ENCODE results near the gene TSR3.

Gene TSR3

DNA sequence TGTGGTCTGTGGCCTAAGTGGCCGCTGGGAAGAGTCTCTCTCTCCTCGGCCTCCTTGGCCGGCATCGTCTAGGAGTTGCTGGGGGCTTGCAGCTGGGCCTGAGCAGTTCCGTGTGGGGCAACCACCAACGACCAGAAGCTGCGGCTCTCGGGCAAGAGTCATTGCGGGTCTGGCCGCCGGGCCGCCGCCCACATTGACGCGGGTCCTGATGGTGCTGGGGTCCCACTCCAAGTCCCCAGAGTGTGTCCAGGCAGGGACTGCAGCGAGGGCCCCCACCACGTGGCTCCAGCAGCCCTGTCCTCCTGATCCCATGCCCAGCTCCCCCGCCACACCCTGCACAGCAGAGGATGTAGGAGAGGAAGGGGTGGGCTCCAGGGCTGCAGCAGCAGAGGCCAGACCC is 31.9 kb upstream of the TSR3 start:
- peaks cover 6% of the 10 kb centered on the region; the same call in 1 of the 2 replicates for H3K4me1 ChIP-seq (ENCODE audit: insufficient read depth, low read length)
- no peaks in the 10 kb centered on the region for H3K36me3 ChIP-seq (ENCODE audit: insufficient read depth, low read length)
- no peaks in the 10 kb centered on the region for H3K9me3 ChIP-seq (ENCODE audit: control insufficient read depth, insufficient read depth, low read length)
- no peak overlapping the region for H3K9ac ChIP-seq (ENCODE audit: low read depth, low read length)

DNA sequence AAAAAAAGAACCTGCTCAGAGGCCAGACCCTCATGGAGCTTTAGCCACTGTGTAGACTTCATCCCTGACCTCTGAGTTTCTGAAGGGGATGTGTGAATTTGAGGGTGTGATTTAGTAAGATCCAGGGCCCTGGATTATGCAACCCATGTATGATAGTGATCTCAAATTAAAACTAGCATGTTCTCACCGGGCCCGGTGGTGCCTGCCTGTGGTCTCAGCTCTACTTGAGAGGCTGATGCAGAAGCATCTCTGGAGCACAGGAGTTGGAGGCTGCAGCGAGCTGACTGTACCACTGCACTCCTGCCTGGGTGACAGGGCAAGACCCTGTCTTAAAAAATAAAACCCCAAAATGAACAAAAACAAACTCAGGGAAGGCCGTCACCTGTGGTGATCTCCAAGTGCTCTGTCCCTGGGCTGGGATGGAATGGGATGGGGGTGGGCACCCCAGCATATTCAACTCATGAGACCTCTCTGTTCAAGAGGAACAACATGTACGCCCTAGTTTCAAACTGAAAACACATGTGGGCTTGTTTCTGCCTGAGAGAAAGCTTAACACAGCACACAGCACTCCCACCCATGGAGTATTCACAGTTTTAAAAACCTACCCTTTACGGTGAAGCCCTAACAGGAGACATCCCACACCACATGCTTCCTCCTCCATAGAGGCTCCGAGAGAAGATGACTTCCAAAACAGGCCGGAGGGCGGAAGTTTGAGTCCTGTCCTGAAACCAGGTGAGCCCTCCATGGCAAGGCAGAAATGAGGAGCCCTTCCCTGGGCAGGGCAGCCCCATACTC is 30.1 kb upstream of the TSR3 start:
- Histone ChIP-seq H3K36me3 (ENCODE audit: insufficient read depth, low read length) (no peaks in the 10 kb centered on the region), H3K9me3 (ENCODE audit: control insufficient read depth, insufficient read depth, low read length) (no peaks in the 10 kb centered on the region), H3K9ac (ENCODE audit: low read depth, low read length) (no peak overlapping the region), H3K4me1 (ENCODE audit: insufficient read depth, low read length) (peaks cover 6% of the 10 kb centered on the region; the same call in 1 of the 2 replicates)

DNA sequence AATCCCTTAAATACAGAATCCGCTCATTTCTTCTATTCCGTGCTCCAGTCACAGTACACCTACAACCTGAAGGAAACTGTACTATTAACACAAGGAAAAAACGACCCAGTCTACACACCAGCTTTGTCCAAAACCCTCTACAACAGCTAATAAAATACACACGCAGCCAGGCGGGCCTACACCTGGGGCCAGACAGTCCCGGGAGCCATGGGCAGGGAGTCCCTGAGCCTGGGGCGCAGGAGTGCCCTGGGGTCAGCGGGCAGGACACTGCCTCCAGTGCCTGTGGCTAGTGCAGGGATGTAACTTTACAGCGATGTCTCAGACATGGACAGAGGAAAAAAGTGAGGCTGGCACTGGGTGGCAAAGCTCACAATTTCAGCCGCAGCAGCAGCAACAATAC is 28.5 kb upstream of the TSR3 start:
- Histone ChIP-seq H3K36me3 (ENCODE audit: insufficient read depth, low read length) (no peaks in the 10 kb centered on the region), H3K9ac (ENCODE audit: low read depth, low read length) (peak overlapping the region; percentile 55), H3K9me3 (ENCODE audit: control insufficient read depth, insufficient read depth, low read length) (no peaks in the 10 kb centered on the region), H3K4me1 (ENCODE audit: insufficient read depth, low read length) (peaks cover 6% of the 10 kb centered on the region; the same call in 1 of the 2 replicates)

DNA sequence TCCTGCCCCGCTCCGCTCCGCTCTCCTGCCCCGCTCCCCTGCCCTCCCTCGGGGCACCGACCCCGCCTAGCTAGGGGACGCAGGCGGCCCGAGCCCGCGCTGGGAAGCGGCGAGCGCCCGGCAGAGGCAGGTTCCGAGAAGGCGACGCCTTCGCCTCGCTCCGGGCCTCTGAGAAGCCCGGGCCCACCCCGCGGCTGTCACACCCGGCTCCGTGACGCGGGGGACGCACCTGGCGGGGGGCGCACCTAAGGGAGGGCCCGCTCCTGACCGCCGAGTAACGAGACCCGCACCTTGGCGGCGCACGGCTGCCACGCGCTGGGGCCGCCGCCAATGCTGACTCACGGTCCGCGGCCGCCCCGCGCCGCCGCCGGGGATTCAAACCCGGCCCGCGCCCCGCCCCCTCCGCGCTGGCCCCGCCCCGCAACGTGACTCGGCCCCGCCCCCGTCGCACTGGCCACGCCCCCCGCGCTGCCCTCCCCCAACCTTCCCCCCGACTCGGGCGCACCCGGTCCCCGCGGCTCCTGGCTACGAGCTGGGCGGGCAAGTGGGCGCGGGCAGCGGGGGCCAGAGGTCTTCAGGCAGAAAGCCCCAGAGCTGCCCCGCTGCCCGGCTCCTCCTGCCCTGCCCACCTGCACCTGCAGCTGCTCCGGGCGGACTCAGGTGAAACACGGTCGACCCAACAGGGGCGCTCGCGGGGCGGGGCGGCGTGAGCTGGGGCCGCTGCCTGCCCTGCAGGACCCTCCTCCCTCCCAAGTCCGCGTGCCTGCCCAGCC is 27.8 kb upstream of the TSR3 start:
- H3K4me1 ChIP-seq (ENCODE audit: insufficient read depth, low read length): peaks cover 6% of the 10 kb centered on the region; the same call in 1 of the 2 replicates
- H3K36me3 ChIP-seq (ENCODE audit: insufficient read depth, low read length): no peaks in the 10 kb centered on the region
- H3K9ac ChIP-seq (ENCODE audit: low read depth, low read length): peak overlapping the region; percentile 55
- no peaks in the 10 kb centered on the region for H3K9me3 ChIP-seq (ENCODE audit: control insufficient read depth, insufficient read depth, low read length)

DNA sequence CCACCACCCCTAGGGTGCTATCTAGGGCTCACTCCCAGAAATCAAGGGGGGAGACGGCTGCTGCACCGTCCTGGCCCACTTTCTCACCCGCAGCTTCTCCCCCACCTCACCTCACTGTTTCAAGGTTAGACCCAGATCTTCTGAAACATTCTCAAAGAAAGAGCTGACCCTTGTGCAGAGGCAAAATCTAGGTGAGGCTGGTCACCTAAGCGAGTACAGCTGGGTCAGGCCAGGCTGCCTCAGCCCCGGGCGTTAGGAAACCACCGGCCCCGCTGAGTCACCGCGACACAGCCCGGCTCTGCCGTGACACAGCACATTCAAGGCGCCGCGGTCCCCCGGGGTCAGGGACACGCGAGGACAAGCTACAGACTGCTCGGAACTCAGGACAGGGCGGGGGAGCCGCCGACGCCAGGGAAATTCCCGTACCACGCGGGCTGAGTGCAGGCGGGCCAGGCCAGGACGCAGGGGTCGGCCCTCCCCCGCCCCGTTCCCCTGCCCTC is 27.2 kb upstream of the TSR3 start:
- Histone ChIP-seq H3K9ac (ENCODE audit: low read depth, low read length) (peak overlapping the region; percentile 55), H3K36me3 (ENCODE audit: insufficient read depth, low read length) (no peaks in the 10 kb centered on the region), H3K4me1 (ENCODE audit: insufficient read depth, low read length) (peaks cover 6% of the 10 kb centered on the region; the same call in 1 of the 2 replicates), H3K9me3 (ENCODE audit: control insufficient read depth, insufficient read depth, low read length) (no peaks in the 10 kb centered on the region)

DNA sequence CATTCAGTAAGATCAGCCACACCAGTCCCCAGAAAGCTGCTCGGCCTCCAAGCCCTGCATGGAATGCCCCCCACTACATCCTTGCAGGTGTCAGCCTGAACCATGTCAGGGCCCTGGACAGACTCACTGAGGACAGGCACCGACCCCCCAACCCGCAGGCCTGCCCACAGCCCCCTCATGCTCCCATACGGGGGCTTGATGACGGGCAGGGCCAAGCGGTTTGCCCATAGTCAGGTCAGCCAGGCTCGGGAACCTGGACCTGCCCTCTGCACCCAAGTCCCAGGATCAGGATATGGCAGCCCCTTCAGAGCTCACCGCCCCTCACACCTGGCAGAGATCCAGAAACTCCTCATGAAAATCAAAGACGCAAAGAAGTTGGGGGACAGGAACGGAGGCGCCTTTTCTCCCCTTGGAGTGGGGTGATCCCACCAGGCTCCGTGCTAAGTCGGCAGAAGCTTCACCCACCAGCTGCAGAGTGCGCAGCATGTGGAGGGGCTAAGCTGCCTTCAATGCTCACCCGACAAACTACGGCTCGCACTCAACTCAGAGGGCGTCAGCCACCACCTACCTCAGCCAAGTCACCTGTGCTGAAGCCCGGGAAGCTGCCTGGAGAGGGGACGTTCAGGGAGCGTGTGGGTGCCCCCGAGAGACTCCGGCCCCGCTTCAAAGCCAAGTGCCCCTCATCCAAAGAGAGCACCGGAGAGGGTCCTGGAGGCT is 26.6 kb upstream of the TSR3 start:
- no peaks in the 10 kb centered on the region for H3K9me3 ChIP-seq (ENCODE audit: control insufficient read depth, insufficient read depth, low read length)
- H3K9ac ChIP-seq (ENCODE audit: low read depth, low read length): peak overlapping the region; percentile 55
- peaks cover 6% of the 10 kb centered on the region; the same call in 1 of the 2 replicates for H3K4me1 ChIP-seq (ENCODE audit: insufficient read depth, low read length)
- H3K36me3 ChIP-seq (ENCODE audit: insufficient read depth, low read length): no peaks in the 10 kb centered on the region

DNA sequence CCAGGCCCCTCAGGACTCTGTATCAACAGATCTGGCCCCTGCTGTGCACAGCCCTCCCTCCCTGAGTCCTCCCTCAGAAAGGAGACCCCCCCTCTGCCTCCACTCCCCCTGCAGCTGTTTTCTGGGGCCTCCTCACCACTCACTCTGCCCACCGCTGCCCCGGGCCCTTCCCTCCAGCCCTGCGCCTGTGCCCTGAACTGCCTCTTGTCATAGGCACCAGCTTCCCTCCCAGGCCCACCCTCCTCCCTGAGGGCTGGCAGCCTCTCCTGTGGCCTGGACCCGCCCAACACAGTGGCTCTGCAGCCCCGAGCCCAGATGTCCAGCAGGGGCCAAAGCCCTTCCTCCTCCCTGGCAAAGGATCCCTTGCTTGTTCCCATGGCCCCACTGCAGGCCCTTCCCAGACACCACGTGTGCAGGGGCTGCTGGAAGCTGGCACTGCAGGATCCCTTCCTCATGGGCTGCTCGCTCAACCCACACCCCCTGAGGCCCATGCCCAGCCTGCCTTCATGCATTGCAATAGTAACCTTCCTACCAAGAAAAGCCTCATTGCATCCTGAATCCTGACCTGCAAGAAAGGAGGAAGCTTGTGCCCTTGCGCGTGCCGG is 25.8 kb upstream of the TSR3 start:
- Histone ChIP-seq H3K9ac (ENCODE audit: low read depth, low read length) (no peak overlapping the region), H3K4me1 (ENCODE audit: insufficient read depth, low read length) (peaks cover 6% of the 10 kb centered on the region; the same call in 1 of the 2 replicates), H3K36me3 (ENCODE audit: insufficient read depth, low read length) (no peaks in the 10 kb centered on the region), H3K9me3 (ENCODE audit: control insufficient read depth, insufficient read depth, low read length) (no peaks in the 10 kb centered on the region)

DNA sequence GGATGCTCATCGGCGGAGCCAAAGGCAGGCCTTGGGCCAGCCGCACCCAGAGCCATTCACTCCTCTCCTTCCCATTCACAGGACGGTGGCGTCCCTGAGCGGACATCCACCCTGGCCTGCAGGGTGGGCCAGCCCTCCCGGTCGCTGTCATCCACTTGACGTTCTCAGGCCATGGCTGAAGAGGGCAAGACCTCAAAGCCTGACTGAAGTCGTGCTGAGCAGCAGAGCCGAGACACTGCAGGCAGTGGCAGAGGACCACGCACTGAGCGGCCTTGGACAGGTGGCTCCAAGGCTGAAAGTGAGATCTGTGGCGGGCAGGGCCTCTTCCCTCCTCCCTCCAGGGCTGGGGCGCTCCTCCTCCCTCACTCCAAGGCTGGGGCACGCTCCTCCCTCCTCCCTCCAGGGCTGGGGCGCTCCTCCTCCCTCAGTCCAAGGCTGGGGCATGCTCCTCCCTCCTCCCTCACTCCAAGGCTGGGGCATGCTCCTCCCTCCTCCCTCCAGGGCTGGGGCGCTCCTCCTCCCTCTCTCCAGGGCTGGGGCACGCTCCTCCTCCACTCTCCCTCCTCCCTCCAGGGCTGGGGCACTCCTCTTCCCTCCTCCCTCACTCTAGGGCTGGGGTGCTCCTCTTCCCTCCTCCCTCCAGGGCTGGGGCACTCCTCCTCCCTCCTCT is 24.2 kb upstream of the TSR3 start:
- Histone ChIP-seq H3K9ac (ENCODE audit: low read depth, low read length) (no peak overlapping the region), H3K36me3 (ENCODE audit: insufficient read depth, low read length) (no peaks in the 10 kb centered on the region), H3K9me3 (ENCODE audit: control insufficient read depth, insufficient read depth, low read length) (no peaks in the 10 kb centered on the region), H3K4me1 (ENCODE audit: insufficient read depth, low read length) (peaks cover 6% of the 10 kb centered on the region; the same call in 1 of the 2 replicates)

DNA sequence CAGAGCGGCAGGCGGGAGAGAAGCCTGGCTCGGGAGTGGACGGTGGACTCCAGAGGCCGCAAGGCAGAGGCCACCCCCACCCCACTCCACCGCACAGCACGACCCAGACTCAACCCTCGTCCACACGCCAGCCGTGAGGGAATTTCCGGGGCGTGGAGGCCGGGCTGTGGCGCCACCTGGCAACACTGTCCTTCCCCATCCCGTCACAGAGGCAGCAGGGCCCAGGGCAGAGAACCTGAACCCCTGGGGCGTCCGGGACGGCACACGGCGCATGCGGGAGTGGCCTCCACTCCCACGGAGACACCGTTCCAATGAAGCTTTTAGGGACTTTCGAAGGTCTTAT is 23.6 kb upstream of the TSR3 start:
- Histone ChIP-seq H3K9ac (ENCODE audit: low read depth, low read length) (no peak overlapping the region), H3K4me1 (ENCODE audit: insufficient read depth, low read length) (peaks cover 3% of the 10 kb centered on the region; the same call in 1 of the 2 replicates), H3K9me3 (ENCODE audit: control insufficient read depth, insufficient read depth, low read length) (no peaks in the 10 kb centered on the region), H3K36me3 (ENCODE audit: insufficient read depth, low read length) (no peaks in the 10 kb centered on the region)

DNA sequence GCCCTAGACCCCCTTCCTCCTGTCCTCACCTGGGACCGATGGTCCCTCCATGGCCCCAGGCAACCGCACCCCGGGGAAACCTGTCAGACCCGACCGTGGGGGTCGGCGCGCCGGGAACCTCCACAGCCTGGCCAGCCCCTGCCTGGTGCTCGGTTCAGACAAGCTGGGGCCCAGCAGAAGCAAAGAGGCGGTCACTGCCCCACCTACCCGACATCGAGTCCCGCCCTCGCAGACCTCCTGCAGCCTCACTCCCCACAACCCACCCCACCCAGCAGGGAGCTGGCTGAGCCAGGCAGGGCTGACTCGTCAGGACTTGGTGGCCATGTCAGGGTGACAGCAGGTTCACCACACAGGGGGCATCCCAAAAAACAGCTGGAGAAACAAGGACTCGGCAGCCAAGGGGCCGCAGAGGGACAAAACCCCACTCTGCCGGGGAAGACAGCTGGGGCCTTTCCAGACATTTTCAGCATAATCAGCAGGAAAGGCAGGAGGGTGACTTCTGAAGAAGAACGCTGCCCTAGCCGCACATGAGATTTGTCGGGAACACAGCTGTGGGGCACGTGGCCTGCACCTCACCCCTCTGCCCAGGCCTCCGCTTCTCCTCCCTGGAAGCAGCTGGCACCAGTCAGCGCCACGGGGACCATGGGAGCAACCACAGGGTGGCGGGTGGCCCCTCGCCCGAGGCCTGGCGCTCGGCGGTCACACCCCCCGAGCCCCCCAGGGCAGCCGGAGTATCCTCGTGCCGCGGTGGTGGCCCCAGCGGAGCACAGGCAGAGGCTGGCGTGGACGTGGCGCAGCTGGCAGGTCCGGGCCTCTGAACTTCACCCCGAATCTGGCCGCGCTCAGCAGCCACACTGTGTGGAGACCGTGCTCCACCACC is 23.0 kb upstream of the TSR3 start:
- Histone ChIP-seq H3K36me3 (ENCODE audit: insufficient read depth, low read length) (no peaks in the 10 kb centered on the region), H3K4me1 (ENCODE audit: insufficient read depth, low read length) (no peaks in the 10 kb centered on the region; the same call in 1 of the 2 replicates), H3K9ac (ENCODE audit: low read depth, low read length) (no peak overlapping the region), H3K9me3 (ENCODE audit: control insufficient read depth, insufficient read depth, low read length) (no peaks in the 10 kb centered on the region)

DNA sequence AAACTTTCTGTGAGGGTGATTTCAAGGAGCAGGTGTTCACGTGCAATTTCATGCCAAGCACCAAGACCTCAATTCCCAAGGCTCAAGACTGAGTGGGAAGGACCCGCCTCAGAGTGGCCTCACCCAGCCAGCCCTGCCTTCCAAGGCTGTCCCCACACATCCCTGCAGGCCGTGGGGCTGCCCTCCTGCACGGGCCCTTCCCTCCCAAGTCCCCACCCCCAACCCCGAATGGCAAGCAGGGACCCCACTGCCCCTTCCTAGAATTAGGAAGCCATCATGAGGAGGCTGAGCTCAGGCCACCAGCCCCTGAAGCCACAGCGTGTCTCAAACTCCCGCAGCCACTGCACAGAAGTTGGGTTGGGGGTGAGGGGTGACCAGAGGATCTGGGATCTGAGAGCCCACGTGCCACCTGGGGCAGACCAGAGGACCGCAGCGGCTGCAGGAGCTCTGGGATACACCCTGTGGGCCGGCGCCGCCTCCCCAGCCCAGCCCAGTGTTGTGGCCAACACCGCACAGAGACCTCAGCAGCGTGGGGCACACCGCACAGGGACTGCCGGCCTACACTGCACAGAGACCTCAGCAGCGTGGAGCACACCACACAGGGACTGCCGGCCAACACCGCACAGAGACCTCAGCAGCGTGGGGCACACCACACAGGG is 20.7 kb upstream of the TSR3 start:
- H3K4me1 ChIP-seq (ENCODE audit: insufficient read depth, low read length): no peaks in the 10 kb centered on the region
- H3K9me3 ChIP-seq (ENCODE audit: control insufficient read depth, insufficient read depth, low read length): no peaks in the 10 kb centered on the region
- no peak overlapping the region for H3K9ac ChIP-seq (ENCODE audit: low read depth, low read length)
- no peaks in the 10 kb centered on the region for H3K36me3 ChIP-seq (ENCODE audit: insufficient read depth, low read length)

DNA sequence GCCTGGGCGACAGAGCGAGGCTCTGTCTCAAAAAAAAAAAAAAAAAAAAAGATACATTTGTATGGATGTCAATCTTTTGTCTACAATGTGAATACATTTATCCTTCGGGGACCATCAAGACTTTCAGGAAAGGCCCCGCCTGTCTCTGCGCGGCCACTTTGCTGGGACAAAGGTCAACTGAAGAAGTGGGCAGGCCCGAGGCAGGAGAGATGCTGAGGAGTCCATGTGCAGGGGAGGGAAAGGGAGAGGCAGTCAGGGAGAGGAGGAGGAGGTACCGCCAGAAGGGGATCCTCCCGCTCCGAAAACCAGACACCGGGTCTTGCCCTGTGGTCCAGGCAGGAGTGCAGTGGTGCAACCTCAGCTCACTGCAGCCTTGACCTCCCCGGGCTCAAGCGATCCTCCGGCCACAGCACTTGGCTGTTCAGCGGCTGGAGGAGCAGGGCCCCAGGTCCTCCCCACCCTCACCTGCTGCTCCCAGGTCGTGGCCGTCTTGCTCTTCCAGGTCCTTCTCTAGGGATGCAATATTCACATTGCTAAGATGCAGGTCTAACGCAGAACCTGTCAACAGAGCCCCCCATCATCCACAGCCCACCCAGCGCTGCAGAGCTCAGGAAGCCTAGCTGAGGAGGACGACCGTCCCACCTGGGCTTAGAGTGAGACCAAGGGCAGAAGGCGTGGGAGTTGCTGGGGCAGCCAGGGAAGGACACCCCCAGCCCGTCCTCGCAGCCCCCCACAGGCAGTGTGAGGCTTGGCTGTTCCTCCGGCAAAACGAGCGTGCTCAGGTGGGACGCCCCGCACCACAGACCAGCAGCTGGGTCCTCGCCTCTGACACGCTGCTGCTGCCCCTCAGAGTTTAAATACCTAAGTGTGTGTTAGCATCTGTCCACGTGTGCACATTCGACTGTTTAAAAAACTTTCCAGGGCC is 19.6 kb upstream of the TSR3 start:
- Histone ChIP-seq H3K9ac (ENCODE audit: low read depth, low read length) (no peak overlapping the region), H3K36me3 (ENCODE audit: insufficient read depth, low read length) (peaks cover 2% of the 10 kb centered on the region; the same call in 1 of the 2 replicates), H3K9me3 (ENCODE audit: control insufficient read depth, insufficient read depth, low read length) (no peaks in the 10 kb centered on the region), H3K4me1 (ENCODE audit: insufficient read depth, low read length) (no peaks in the 10 kb centered on the region)
